Measurements from ENCODE around the gene WRAP53.

- TF ChIP-seq CTCF (IDR thresholded peaks at IDR 0.05; ENCODE audit: low read depth, low read length), result no peak
- no peak for TF ChIP-seq EZH2phosphoT487 (IDR thresholded peaks at IDR 0.05; ENCODE audit: low read depth)
These were observed 43.5 kb upstream of the WRAP53 start for GRCh38 chr17:7644775-7645174.

Data from OCI-LY3 (cell line).